HCT116 (cell line): ENCODE results near the gene CYP27A1. TPM values are rescaled to one million over a fixed set of nuclear protein-coding genes. Genes with fewer than 3 reads are reported as not detected.

Experiments used
- ATAC-seq: fragments of 200-7000 bp; cut with Tn5 transposase; 2 replicates; pipeline ENCODE4 v1.9.1; 2020; ENCODE audit warnings: mild to moderate bottlenecking, moderate library complexity
- BruUV-seq: library from RNA; stranded (reverse); fragments of 400-500 nt; replicated peaks from 2 replicates; lab custom pipeline; 2021; lab: Mats Ljungman, UMichigan
- CTCF ChIA-PET: fragments of 300-600 bp; sonication (Branson Sonifier 250); formaldehyde crosslinking; loops from one replicate; lab custom pipeline; 2021; ENCODE audit warnings: antibody characterized with exemption; lab: Charles Lee
- POLR2A ChIA-PET: fragments of 300-600, 350-600 bp; sonication (Branson Sonifier 250); formaldehyde crosslinking; loops from one replicate; lab custom pipeline; 2021; ENCODE audit warnings: antibody characterized with exemption; lab: Charles Lee
- RAD21 ChIA-PET, 2 experiments: fragments of 300-600 bp; sonication (Branson Sonifier 250); formaldehyde crosslinking; loops; one replicate each; lab custom pipeline; 2023; ENCODE audit warnings: low total read pairs in 2 of 2; ENCODE audit not compliant: uncharacterized antibody in 2 of 2, unreplicated experiment in 2 of 2, low non-redundant PET in 1 of 2; lab: Charles Lee
- DNase-seq: peaks from one replicate; pipeline ENCODE4 v3.0.0-alpha.2; 2010; ENCODE audit warnings: low read depth, low spot score
- H2AFZ ChIP-seq: fragments of 200-600 bp; shearing (Covaris generic), sonication (generic); 2 replicates; pipeline ENCODE4 v1.6.1; 2017; ENCODE audit warnings: low read depth, mixed run types, mixed read lengths, antibody characterized with exemption, low read length; ENCODE audit not compliant: poor library complexity, severe bottlenecking
- H3K27ac ChIP-seq: 2 replicates; pipeline ENCODE4 v1.5.1; 2012; ENCODE audit warnings: low read depth, low read length
- H3K27me3 ChIP-seq: fragments of 200-600 bp; sonication (generic); 2 replicates; pipeline ENCODE4 v1.6.1; 2016; ENCODE audit warnings: mixed run types, low read length, mixed read lengths; ENCODE audit not compliant: insufficient read depth
- H3K36me3 ChIP-seq, 2 experiments: fragments of 200-500 bp in 1 of 2; fragments of 200-600 bp in 1 of 2; sonication (Bioruptor generic) in 1 of 2; sonication (generic) in 1 of 2; 2 replicates each; pipeline versions ENCODE4 v1.5.1 to v1.6.1; 2014 to 2016; ENCODE audit warnings: low read length in 2 of 2, inconsistent platforms in 1 of 2, mixed read lengths in 1 of 2, mixed run types in 1 of 2; ENCODE audit not compliant: insufficient read depth in 2 of 2, control insufficient read depth in 1 of 2
- H3K4me1 ChIP-seq, 2 experiments: fragments of 200-600 bp in 1 of 2; sonication (generic) in 1 of 2; 2 replicates each; pipeline versions ENCODE4 v1.5.1 to v1.6.1; 2012 to 2017; ENCODE audit warnings: low read length in 2 of 2, inconsistent platforms in 1 of 2, mild to moderate bottlenecking in 1 of 2, mixed read lengths in 1 of 2, mixed run types in 1 of 2, moderate library complexity in 1 of 2; ENCODE audit not compliant: insufficient read depth in 2 of 2, control insufficient read depth in 1 of 2
- H3K4me2 ChIP-seq: fragments of 200-600 bp; sonication (generic); 2 replicates; pipeline ENCODE4 v1.6.1; 2017; ENCODE audit warnings: mixed run types, low read length, mixed read lengths
- H3K4me3 ChIP-seq, 2 experiments: fragments of 200-600 bp in 1 of 2; sonication (generic) in 1 of 2; replicated peaks in 1 of 2; 2 replicates each; pipeline ENCODE4 v1.5.1; 2011 to 2016; ENCODE audit warnings: low read length in 2 of 2, control low read depth in 1 of 2, low read depth in 1 of 2, mild to moderate bottlenecking in 1 of 2, mixed read lengths in 1 of 2, mixed run types in 1 of 2
- H3K79me2 ChIP-seq: fragments of 200-600 bp; sonication (generic); 2 replicates; pipeline ENCODE4 v1.6.1; 2017; ENCODE audit warnings: mild to moderate bottlenecking, mixed run types, low read length, moderate library complexity, mixed read lengths; ENCODE audit not compliant: insufficient read depth
- H3K9ac ChIP-seq: fragments of 200-600 bp; sonication (generic); 2 replicates; pipeline ENCODE4 v1.6.1; 2016; ENCODE audit warnings: low read length, mixed read lengths
- H3K9me2 ChIP-seq: fragments of 200-600 bp; sonication (generic), shearing (Covaris generic); 2 replicates; pipeline ENCODE4 v1.6.1; 2017; ENCODE audit warnings: mixed run types, mild to moderate bottlenecking, moderate library complexity; ENCODE audit not compliant: insufficient read depth
- H3K9me3 ChIP-seq, 2 experiments: fragments of 200-500 bp in 1 of 2; fragments of 200-600 bp in 1 of 2; sonication (Bioruptor generic) in 1 of 2; sonication (generic) in 1 of 2; 2 replicates each; pipeline ENCODE4 v1.6.1; 2014 to 2017; ENCODE audit warnings: low read length in 2 of 2, mixed read lengths in 2 of 2, inconsistent platforms in 1 of 2, low read depth in 1 of 2, mild to moderate bottlenecking in 1 of 2, mixed run types in 1 of 2, moderate library complexity in 1 of 2; ENCODE audit not compliant: control insufficient read depth in 1 of 2, insufficient read depth in 1 of 2
- H4K20me1 ChIP-seq: fragments of 200-600 bp; sonication (generic), shearing (Covaris generic); 2 replicates; pipeline ENCODE4 v1.6.1; 2017; ENCODE audit warnings: mixed run types, mild to moderate bottlenecking, moderate library complexity; ENCODE audit not compliant: insufficient read depth
- CEBPB ChIP-seq: IDR thresholded peaks from 2 replicates; pipeline ENCODE4 v1.6.1; 2012; ENCODE audit warnings: low read depth
- EGR1 ChIP-seq: IDR thresholded peaks from 2 replicates; pipeline ENCODE4 v1.6.1; 2012; ENCODE audit warnings: low read depth
- EZH2 ChIP-seq: fragments of 200-600 bp; sonication (generic); IDR thresholded peaks from 2 replicates; pipeline ENCODE4 v1.6.1; 2017; ENCODE audit warnings: antibody characterized with exemption, mixed run types
- FOSL1 ChIP-seq: IDR thresholded peaks from 2 replicates; pipeline ENCODE4 v1.6.1; 2012; ENCODE audit warnings: low read depth
- POLR2AphosphoS5 ChIP-seq: IDR thresholded peaks from 2 replicates; pipeline ENCODE4 v1.6.1; 2011; ENCODE audit warnings: mild to moderate bottlenecking, low read depth, low read length, moderate library complexity
- RAD21 ChIP-seq: IDR thresholded peaks from 2 replicates; pipeline ENCODE4 v1.6.1; 2012; ENCODE audit warnings: low read depth, mild to moderate bottlenecking
- YY1 ChIP-seq: IDR thresholded peaks from 2 replicates; pipeline ENCODE4 v1.6.1; 2011; ENCODE audit warnings: low read length, low read depth, moderate library complexity, mild to moderate bottlenecking; ENCODE audit not compliant: insufficient replicate concordance; ENCODE audit errors: extremely low read depth
- ZNF274 ChIP-seq: fragments of 200-500 bp; sonication (Bioruptor generic); IDR thresholded peaks from 2 replicates; pipeline ENCODE4 v1.6.1; 2014; ENCODE audit warnings: mild to moderate bottlenecking, low read depth, low read length, inconsistent platforms
- intact Hi-C: fragments of 100-400 bp; cut with micrococcal nuclease; formaldehyde crosslinking; loops from 2 replicates; pipeline ENCODE4 v1.10.0; 2022
- total RNA-seq: library from RNA; stranded (reverse); gene quantifications from one replicate; pipeline ENCODE4 v1.2.1, GENCODE V29; 2021; ENCODE audit not compliant: unreplicated experiment
- TF ChIP-seq, protein P1 (sequence below), 3 experiments: fragments of 200-600 bp in 1 of 3; sonication (generic) in 1 of 3; IDR thresholded peaks in 2 of 3; conservative IDR thresholded peaks in 1 of 3; 2 replicates each; pipeline ENCODE4 v1.5.1; 2012 to 2017; ENCODE audit warnings: low read depth in 2 of 3, low read length in 2 of 3, antibody characterized with exemption in 1 of 3, borderline replicate concordance in 1 of 3, control low read depth in 1 of 3, mild to moderate bottlenecking in 1 of 3, mixed read lengths in 1 of 3, mixed run types in 1 of 3, moderate library complexity in 1 of 3; ENCODE audit not compliant: insufficient read depth in 1 of 3
- TF ChIP-seq, protein P2 (sequence below): IDR thresholded peaks from 2 replicates; pipeline ENCODE4 v1.6.1; 2012; ENCODE audit warnings: low read depth

Gene CYP27A1
- total RNA-seq, 1 experiment from 2014 or later: 1.6 TPM

DNA sequence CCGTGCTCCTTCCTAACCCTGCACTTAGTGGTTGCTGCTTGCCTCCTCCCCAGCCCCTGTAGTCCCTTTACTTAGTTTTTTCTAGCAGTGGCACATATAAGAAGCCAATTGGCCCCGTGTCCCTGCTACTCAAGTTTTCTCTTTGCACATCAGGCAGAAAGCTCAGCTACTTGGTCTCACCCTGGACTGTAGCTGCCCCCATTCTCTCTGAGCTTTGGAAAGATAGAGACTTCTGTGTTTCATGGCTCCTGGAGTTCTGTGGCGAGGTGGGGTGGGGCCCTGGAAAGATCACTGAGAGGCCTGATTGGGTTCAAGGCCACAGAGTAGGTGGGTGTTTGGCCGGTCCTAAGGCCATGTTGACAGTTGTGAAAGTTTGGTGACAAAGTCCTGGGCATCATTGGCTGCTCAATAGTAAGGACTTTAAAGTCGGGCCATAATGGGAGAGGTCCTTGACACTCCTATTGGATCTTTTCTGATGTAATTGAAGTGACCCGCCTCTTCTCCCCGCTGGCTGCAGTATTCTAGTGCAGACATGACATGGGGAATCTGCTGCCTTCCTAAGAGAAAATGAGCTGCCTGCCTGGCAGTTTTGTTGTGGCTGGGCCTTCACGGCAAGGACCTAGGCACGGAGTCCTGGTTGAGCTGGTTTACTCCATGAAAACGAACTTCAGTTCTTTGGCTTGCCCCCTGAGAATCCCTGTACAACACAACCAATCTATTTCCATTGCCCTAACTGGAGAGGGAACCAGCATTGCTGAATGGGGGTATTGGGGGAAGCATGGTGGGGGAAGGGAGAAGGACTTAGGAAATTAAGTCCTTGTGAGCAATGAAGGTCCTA is 26.2 kb upstream of the CYP27A1 start:
- no peak overlapping the region for H3K4me2 ChIP-seq
- no TSS peak for BruUV-seq
- intact Hi-C loops: no loop called here
- no peak overlapping the region for H3K4me3 ChIP-seq
- no peak for TF ChIP-seq RAD21
- no peak for TF ChIP-seq ZNF274
- TF ChIP-seq FOSL1: no peak
- TF ChIP-seq EGR1: no peak
- TF ChIP-seq EZH2: no peak
- 0 out of 4 replicates have a peak, but pooled peaks cover 0 to 3% of the 10 kb centered on the region in 2 experiments for H3K4me1 ChIP-seq
- CTCF ChIA-PET: no interaction called here
- no peaks in the 10 kb centered on the region for H3K27me3 ChIP-seq
- H3K27ac ChIP-seq: no peak overlapping the region
- no peak overlapping the region for H3K9ac ChIP-seq
- H3K79me2 ChIP-seq: no peaks in the 10 kb centered on the region
- DNase-seq (no peak), ATAC-seq (no peak)
- RAD21 ChIA-PET: no interaction called here
- peaks cover 33 to 37% of the 10 kb centered on the region in 2 experiments; a peak in 3 of 4 replicates for H3K36me3 ChIP-seq
- POLR2A ChIA-PET: no interaction called here
- H2AFZ ChIP-seq: no peak overlapping the region
- no peaks in the 10 kb centered on the region for H3K9me3 ChIP-seq
- H3K9me2 ChIP-seq: no peaks in the 10 kb centered on the region
- no peaks in the 10 kb centered on the region for H4K20me1 ChIP-seq

DNA sequence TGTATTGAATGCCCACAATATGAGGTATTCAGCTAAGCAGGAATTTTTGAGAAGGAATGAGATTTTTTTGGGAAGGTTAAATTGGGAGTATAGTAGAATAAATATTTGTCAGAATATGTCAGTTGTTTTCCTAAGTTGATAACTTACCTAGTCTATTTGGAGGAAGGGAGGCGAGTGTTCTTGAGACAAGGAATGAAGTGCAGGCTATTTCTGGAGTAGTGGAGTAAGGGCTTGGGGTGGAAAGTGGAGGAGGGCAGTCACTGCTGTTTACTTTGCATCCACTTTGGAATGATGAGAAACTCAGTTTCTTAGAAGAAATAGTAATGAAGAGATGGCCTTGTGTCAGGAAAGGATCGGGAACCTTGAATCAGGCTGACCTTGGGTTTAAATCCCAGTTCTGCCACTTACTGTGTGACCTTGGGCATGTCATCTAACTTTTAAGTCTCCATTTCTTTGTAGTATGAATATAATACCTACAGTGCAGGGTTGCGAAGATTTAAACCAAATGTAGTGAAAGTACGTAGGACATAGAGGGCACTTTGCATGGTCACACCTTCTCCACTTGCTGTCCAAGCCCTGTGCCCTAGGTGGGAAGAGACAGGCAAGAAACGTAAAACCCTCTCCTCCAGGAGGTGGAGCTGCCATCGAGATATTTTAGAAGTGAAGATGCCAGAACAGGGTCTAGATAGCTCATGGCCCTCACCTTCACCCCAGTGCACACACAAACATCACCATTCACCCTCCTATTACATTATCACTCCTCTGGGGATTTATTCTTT is 25.2 kb upstream of the CYP27A1 start:
- CTCF ChIA-PET: interaction anchor here (1.2 kb wide), 1 partner anchor 90 kb away, joined by 5 read pairs; no protein-coding TSS in a partner anchor
- TF ChIP-seq EGR1 (no peak), POLR2AphosphoS5 (no peak), CEBPB (no peak), YY1 (no peak)
- TF ChIP-seq, protein P1, sequence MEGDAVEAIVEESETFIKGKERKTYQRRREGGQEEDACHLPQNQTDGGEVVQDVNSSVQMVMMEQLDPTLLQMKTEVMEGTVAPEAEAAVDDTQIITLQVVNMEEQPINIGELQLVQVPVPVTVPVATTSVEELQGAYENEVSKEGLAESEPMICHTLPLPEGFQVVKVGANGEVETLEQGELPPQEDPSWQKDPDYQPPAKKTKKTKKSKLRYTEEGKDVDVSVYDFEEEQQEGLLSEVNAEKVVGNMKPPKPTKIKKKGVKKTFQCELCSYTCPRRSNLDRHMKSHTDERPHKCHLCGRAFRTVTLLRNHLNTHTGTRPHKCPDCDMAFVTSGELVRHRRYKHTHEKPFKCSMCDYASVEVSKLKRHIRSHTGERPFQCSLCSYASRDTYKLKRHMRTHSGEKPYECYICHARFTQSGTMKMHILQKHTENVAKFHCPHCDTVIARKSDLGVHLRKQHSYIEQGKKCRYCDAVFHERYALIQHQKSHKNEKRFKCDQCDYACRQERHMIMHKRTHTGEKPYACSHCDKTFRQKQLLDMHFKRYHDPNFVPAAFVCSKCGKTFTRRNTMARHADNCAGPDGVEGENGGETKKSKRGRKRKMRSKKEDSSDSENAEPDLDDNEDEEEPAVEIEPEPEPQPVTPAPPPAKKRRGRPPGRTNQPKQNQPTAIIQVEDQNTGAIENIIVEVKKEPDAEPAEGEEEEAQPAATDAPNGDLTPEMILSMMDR (IDR thresholded peaks at IDR 0.05 in 2 of 3, conservative IDR thresholded peaks at IDR 0.05 in 1 of 3; ENCODE audit: borderline replicate concordance in 1 of 3, insufficient read depth in 1 of 3, low read depth in 2 of 3, low read length in 2 of 3): 0 out of 6 replicates have a peak, but pooled peaks of 1 of the 3 experiments have one; percentile 4
- TF ChIP-seq, protein P2, sequence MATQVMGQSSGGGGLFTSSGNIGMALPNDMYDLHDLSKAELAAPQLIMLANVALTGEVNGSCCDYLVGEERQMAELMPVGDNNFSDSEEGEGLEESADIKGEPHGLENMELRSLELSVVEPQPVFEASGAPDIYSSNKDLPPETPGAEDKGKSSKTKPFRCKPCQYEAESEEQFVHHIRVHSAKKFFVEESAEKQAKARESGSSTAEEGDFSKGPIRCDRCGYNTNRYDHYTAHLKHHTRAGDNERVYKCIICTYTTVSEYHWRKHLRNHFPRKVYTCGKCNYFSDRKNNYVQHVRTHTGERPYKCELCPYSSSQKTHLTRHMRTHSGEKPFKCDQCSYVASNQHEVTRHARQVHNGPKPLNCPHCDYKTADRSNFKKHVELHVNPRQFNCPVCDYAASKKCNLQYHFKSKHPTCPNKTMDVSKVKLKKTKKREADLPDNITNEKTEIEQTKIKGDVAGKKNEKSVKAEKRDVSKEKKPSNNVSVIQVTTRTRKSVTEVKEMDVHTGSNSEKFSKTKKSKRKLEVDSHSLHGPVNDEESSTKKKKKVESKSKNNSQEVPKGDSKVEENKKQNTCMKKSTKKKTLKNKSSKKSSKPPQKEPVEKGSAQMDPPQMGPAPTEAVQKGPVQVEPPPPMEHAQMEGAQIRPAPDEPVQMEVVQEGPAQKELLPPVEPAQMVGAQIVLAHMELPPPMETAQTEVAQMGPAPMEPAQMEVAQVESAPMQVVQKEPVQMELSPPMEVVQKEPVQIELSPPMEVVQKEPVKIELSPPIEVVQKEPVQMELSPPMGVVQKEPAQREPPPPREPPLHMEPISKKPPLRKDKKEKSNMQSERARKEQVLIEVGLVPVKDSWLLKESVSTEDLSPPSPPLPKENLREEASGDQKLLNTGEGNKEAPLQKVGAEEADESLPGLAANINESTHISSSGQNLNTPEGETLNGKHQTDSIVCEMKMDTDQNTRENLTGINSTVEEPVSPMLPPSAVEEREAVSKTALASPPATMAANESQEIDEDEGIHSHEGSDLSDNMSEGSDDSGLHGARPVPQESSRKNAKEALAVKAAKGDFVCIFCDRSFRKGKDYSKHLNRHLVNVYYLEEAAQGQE: no peak

More for the DNA sequence above, 25.2 kb upstream of the CYP27A1 start:
- Histone ChIP-seq H3K4me3 (no peak overlapping the region), H3K79me2 (no peaks in the 10 kb centered on the region), H3K4me2 (no peak overlapping the region), H3K36me3 (peaks cover 28 to 33% of the 10 kb centered on the region in 2 experiments; a peak in 3 of 4 replicates), H2AFZ (no peak overlapping the region), H3K4me1 (0 out of 4 replicates have a peak, but pooled peaks cover 0 to 3% of the 10 kb centered on the region in 2 experiments), H4K20me1 (no peaks in the 10 kb centered on the region), H3K9me2 (no peaks in the 10 kb centered on the region), H3K9ac (no peak overlapping the region), H3K9me3 (no peaks in the 10 kb centered on the region), H3K27me3 (no peaks in the 10 kb centered on the region), H3K27ac (no peak overlapping the region)
- no TSS peak for BruUV-seq
- RAD21 ChIA-PET: no interaction called here
- POLR2A ChIA-PET: no interaction called here
- intact Hi-C loops: no loop called here
- DNase-seq (no peak), ATAC-seq (no peak)
